Activated T-helper 1 cell treated with anti-CD3 and anti-CD28 coated beads, Interleukin-12 subunit alpha, Interleukin-12 subunit beta, Interleukin-2, Interleukin-4 antibody, amounts not matched to agents 30 ng/mL and 10 ng/mL and 1 ng/mL, durations not matched to agents 14 hours and 24 hours and 36 hours (primary cell): ENCODE results near the gene ART1. TPM values are rescaled to one million over a fixed set of nuclear protein-coding genes. Genes with fewer than 3 reads are reported as not detected.
A peak's percentile ranks its signal among the peaks of the same experiment; 100 is the strongest.
"Not testable (repeated sequence)": the region's sequence is repeated elsewhere in the genome, so short reads cannot be mapped to it uniquely, and the experiment has no call there.

Experiments used
- DNase-seq: peaks from one replicate; pipeline ENCODE4 v3.0.0; 2021; ENCODE audit warnings: low spot score
- H3K27ac Mint-ChIP-seq: one replicate; pipeline ENCODE4 v1.8.0; 2021; ENCODE audit warnings: mild to moderate bottlenecking, mixed read lengths
- H3K27me3 Mint-ChIP-seq: one replicate; pipeline ENCODE4 v1.8.0; 2022; ENCODE audit warnings: mild to moderate bottlenecking, moderate library complexity, mixed read lengths; ENCODE audit not compliant: insufficient read depth
- H3K36me3 Mint-ChIP-seq: one replicate; pipeline ENCODE4 v1.8.0; 2021; ENCODE audit warnings: low read depth, mixed read lengths
- H3K4me1 Mint-ChIP-seq: one replicate; pipeline ENCODE4 v1.8.0; 2021; ENCODE audit warnings: low read depth, mixed read lengths
- H3K4me3 Mint-ChIP-seq: one replicate; pipeline ENCODE4 v1.8.0; 2021; ENCODE audit warnings: mild to moderate bottlenecking, moderate library complexity, mixed read lengths
- H3K9me3 Mint-ChIP-seq: one replicate; pipeline ENCODE4 v1.8.0; 2021; ENCODE audit warnings: mixed read lengths
- intact Hi-C: fragments of 100-400 bp; cut with micrococcal nuclease; formaldehyde crosslinking; loops from one replicate; pipeline ENCODE4 v1.15.1; 2024
- total RNA-seq: library from RNA; stranded (reverse); gene quantifications from 2 replicates; pipeline ENCODE4 v1.2.3, GENCODE V29; 2022

The ART1 gene
- total RNA-seq, 1 donor from 2014 or later = not detected

DNA sequence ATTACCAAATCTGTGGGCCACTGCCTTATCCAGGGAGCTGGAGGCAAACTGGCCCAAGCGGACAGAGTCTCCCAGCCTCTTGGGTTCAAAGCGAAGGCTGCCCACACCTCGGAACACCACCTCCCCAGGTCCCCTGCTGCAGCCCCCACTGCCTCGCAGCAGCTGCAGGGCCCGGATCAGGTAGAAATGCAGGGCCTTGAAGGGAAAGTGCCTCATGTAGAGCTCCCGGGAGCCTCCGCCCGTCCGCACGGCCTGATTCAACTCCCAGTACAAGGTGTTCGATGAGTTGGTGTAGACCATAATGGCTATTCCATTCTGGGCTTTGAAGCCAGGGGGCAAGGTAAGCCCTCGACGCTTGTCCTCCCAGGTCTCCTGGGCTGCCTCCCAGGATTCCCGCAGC is 5.1 kb upstream of the ART1 start:
- Mint-ChIP-seq H3K27me3 (peaks cover 34% of the 10 kb centered on the region), H3K36me3 (no peaks in the 10 kb centered on the region), H3K9me3 (no peaks in the 10 kb centered on the region), H3K27ac (no peak overlapping the region), H3K4me3 (no peak overlapping the region), H3K4me1 (peaks cover 4% of the 10 kb centered on the region)
- no peak for DNase-seq
- intact Hi-C loops = no loop called here

DNA sequence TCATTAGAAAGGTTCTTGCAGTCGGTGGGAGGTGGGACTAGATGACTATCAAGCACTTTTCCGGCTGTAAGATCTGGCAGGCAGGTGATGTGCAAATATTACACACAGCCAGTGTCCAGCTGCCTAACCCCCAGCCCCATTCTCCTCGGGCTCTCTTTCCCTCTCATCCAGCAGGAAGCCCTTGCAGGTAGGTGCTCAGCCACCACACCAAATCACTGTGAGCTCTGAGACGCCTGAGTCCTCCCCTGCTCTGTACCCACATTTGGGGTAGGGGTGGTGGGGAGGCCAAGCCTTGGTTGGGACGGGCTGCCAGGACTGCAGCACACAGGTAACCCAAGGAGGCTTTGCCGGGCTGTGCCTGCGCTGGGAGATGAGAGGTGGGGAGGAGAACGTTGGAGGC is 3.7 kb upstream of the ART1 start:
- H3K27ac Mint-ChIP-seq = no peak overlapping the region
- intact Hi-C loops = no loop called here
- peaks cover 35% of the 10 kb centered on the region for H3K27me3 Mint-ChIP-seq
- H3K36me3 Mint-ChIP-seq = no peaks in the 10 kb centered on the region
- no peaks in the 10 kb centered on the region for H3K9me3 Mint-ChIP-seq
- H3K4me1 Mint-ChIP-seq = peaks cover 4% of the 10 kb centered on the region
- H3K4me3 Mint-ChIP-seq = peak overlapping the region; percentile 37
- DNase-seq = no peak

DNA sequence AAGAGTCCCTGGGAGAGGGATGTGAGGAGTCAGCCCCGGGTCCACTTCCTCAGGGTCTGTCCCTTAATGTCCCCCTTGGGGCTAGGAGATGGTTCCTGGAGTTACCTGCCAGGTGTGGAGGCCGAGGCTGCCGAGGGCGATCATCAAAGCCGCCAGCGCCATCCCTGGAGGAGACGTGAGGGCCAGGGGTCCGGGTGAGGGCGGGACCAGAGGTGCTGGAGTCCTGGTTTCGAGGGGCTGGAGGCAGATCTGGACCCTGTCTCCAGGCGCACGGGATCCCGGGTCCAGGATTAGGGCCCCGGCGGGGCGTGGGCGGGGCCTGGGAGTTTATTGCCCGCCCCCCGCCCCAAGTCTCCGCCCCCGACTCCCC is 3.2 kb upstream of the ART1 start, which contains the start of gene ART5:
Gene ART5 (minus strand): TSS at position 292 of the 370 bp plus-strand sequence. CDS start 130 bp downstream, at position 162.
- Mint-ChIP-seq H3K4me3 (peak within 1 kb of the TSS; percentile 66), H3K36me3 (no peaks in the 10 kb centered on the region), H3K27ac (no peak within 1 kb of the TSS), H3K27me3 (peaks cover 32% of the 10 kb centered on the region), H3K9me3 (no peaks in the 10 kb centered on the region), H3K4me1 (peaks cover 4% of the 10 kb centered on the region)
- no peak for DNase-seq
- intact Hi-C loops = no loop called here

DNA sequence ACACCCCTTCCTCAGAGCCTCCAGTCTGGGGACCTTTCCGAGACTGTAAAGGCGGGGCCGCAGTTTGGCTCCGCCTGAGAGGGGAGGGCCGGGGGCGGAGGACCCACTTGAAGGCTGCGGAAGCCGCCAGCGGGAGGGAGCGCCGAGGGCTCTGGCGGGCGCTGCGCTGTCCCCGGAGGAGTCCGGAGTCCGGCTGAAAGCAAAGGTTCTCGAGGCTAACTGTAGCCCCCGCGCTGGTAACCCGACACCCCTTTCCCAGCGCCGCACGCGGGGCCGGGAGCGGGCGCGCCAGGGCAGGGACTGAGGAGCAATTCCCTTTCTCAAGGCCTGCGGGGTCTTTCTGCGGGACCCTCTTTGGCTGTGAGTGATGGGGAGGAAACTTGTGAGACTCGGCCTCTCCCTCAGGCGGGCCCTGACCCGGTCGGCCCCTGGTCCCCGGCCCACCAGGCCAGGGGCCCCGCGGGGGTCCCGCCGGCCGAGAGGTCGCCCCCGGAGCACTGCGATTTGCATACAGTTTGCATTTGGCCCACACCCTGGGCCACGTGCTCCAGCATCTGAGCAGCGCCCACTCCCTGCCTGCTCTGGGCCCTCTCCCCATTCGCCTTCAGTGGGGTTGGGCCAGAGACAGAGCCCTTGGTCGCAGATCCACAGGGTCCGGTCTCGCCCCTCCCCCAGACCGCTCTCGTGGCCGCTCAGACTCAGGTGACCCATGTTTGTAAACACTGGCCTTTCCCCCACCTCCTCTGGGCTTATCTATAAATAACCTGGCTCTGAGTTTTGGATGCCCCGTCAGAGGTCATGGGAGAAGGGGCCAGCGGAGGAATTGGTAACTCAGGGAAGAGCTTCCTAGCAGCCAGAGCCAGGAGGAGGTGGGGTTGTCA is 2.6 kb upstream of the ART1 start:
- peaks cover 32% of the 10 kb centered on the region for H3K27me3 Mint-ChIP-seq
- intact Hi-C loops = no loop called here
- H3K4me3 Mint-ChIP-seq = peak overlapping the region; percentile 66
- H3K4me1 Mint-ChIP-seq = peaks cover 4% of the 10 kb centered on the region
- H3K36me3 Mint-ChIP-seq = no peaks in the 10 kb centered on the region
- H3K27ac Mint-ChIP-seq = no peak overlapping the region
- no peaks in the 10 kb centered on the region for H3K9me3 Mint-ChIP-seq
- peak; percentile 68 for DNase-seq

DNA sequence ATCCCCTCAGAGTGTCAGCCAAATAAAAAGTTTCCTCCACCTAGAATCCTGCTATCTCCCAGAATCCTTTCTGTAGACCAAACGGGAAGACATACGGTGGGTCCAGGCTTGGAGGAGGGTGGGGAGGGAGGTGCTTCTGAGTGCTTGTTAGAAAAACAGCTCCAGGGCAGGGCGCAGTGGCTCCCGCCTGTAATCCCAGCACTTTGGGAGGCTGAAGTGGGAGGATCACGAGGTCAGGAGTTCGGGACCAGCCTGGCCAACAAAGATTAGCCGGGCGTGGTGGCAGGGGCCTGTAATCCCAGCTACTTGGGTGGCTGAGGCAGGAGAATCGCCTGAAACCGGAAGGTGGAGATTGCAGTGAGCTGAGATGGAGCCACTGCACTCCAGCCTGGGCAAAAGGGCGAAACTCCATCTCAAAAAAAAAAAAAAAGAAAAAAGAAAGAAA is 1.8 kb upstream of the ART1 start:
- H3K4me1 Mint-ChIP-seq, H3K36me3 Mint-ChIP-seq, DNase-seq, H3K27ac Mint-ChIP-seq, H3K9me3 Mint-ChIP-seq, intact Hi-C loops: not testable (repeated sequence)
- H3K4me3 Mint-ChIP-seq = peak overlapping the region; percentile 66
- peaks cover 32% of the 10 kb centered on the region for H3K27me3 Mint-ChIP-seq

DNA sequence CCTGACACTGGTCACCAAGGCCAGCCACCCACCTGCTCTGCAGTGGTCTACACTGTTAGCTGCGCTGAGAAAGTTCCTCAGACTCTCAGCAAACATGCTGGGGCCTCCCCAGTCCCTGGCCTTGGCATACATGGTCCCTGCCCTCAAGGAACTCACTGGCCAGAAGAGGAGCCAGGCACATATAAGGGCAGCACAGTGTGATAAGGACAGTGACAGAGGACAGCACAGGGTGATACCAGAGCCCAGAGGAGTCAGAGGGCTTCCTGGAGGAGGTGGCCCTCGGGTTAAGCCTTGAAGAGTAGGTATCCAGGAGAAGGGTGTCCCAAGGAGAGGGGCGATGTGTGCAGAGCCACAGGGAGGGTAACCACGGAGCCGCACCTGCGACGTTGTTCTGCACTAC is 624 bp downstream of the ART1 start:
- H3K27ac Mint-ChIP-seq = no peak overlapping the region
- intact Hi-C loops = no loop called here
- H3K9me3 Mint-ChIP-seq = no peaks in the 10 kb centered on the region
- H3K36me3 Mint-ChIP-seq = no peaks in the 10 kb centered on the region
- no peak for DNase-seq
- peaks cover 34% of the 10 kb centered on the region for H3K27me3 Mint-ChIP-seq
- peaks cover 4% of the 10 kb centered on the region for H3K4me1 Mint-ChIP-seq
- H3K4me3 Mint-ChIP-seq = no peak overlapping the region

DNA sequence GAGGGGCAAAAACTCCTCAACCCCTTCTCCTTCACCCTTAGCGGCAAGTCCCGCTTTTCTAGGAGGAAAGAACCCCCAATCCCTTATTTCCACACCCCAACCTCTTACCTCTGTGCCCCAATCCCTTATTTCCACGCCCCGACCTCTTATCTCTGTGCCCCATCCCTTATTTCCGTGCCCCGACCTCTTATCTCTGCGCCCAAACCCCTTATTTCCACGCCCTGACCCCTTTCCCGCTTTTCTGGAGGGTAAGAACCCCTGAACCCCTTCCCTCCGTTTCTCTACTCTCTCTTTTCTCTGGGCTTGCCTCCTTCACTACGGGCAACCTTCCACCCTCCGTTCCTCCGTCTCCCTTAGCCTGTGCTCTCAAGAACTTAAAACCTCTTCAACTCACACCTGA is 3.9 kb downstream of the ART1 start:
- DNase-seq, H3K36me3 Mint-ChIP-seq, intact Hi-C loops, H3K27ac Mint-ChIP-seq, H3K4me1 Mint-ChIP-seq, H3K4me3 Mint-ChIP-seq, H3K9me3 Mint-ChIP-seq: not testable (repeated sequence)
- peaks cover 16% of the 10 kb centered on the region for H3K27me3 Mint-ChIP-seq

DNA sequence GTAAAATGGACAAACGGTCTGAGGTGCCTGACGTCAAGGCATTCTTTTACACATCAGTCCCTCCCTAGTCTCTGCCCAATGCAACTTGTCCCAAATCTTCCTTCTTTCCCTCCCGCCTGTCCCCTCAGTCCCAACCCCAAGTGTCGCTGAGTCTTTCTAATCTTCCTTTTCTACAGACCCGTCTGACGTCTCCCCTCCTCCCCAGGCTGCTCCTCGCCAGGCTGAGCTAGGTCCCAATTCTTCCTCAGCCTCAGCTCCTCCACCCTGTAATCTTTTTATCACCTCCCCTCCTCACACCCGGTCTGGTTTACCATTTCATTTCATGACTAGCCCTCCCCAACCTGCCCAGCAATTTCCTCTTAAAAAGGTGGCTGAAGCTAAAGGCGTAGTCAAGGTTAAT is 4.4 kb downstream of the ART1 start:
- H3K4me1 Mint-ChIP-seq, H3K36me3 Mint-ChIP-seq, intact Hi-C loops, H3K4me3 Mint-ChIP-seq, H3K27ac Mint-ChIP-seq, H3K9me3 Mint-ChIP-seq, DNase-seq: not testable (repeated sequence)
- H3K27me3 Mint-ChIP-seq = peaks cover 14% of the 10 kb centered on the region

DNA sequence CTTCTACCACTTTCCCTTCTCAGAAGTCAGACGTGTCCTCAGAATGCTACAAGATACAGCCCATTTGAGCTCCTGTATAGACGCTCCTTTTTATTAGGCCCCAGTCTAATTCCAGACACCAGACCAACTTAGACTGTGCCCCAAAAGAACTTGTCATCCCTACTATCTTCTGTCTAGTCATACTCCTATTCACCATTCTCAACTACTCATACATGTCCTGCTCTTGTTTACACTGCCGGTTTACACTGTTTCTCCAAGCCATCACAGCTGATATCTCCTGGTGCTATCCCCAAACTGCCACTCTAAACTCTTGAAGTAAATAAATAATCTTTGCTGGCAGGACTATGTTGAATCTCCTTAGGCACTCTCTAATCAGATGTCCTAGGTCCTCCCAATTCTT is 7.6 kb downstream of the ART1 start:
- H3K9me3 Mint-ChIP-seq = not testable (repeated sequence)

DNA sequence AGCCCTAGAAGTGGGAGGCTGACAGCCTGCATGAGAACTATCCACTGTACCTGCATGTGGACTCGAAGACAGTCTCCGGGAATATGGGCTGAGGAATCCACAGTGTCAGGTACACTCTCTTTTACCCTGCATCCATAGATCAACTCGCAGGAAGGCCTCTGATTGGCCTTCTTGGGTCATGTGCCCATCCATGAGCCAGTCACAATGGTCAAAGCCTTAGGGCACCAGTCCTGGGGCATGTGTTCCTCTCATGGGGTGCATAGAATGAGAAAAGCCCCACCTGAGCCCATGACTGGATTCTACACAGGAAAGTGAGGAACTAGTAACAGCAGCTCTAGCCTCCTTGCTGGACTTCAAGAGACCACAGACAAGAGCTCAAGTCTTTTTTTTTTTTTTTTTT is 10.6 kb downstream of the ART1 start:
- Mint-ChIP-seq H3K9me3 (no peaks in the 10 kb centered on the region), H3K27ac (no peak overlapping the region), H3K4me3 (no peak overlapping the region), H3K4me1 (no peaks in the 10 kb centered on the region), H3K36me3 (no peaks in the 10 kb centered on the region), H3K27me3 (peaks cover 13% of the 10 kb centered on the region)
- intact Hi-C loops = no loop called here
- no peak for DNase-seq

More for the DNA sequence above, 7.6 kb downstream of the ART1 start:
- H3K4me3 Mint-ChIP-seq, intact Hi-C loops, DNase-seq, H3K36me3 Mint-ChIP-seq, H3K4me1 Mint-ChIP-seq, H3K27ac Mint-ChIP-seq: not testable (repeated sequence)
- peaks cover 20% of the 10 kb centered on the region for H3K27me3 Mint-ChIP-seq

DNA sequence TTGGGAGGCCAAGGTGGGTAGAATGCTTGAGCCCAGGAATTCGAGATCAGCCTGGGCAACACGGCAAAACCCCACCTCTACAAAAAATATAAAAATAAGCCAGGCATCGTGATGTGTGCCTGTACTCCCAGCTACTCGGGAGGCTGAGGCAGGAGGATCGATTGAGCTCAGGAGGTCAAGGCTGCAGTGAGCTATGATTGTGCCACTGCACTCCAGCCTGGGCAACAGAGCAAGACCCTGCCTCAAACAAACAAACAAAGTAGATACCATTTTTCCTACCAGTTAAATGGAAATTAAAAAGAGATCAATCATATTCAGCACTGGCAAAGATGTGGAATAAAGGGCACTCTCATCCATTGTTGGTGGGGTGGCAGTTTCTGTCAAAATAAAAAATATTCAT is 12.4 kb downstream of the ART1 start:
- intact Hi-C loops, H3K9me3 Mint-ChIP-seq, H3K36me3 Mint-ChIP-seq, DNase-seq, H3K4me1 Mint-ChIP-seq, H3K27me3 Mint-ChIP-seq, H3K27ac Mint-ChIP-seq, H3K4me3 Mint-ChIP-seq: not testable (repeated sequence)

DNA sequence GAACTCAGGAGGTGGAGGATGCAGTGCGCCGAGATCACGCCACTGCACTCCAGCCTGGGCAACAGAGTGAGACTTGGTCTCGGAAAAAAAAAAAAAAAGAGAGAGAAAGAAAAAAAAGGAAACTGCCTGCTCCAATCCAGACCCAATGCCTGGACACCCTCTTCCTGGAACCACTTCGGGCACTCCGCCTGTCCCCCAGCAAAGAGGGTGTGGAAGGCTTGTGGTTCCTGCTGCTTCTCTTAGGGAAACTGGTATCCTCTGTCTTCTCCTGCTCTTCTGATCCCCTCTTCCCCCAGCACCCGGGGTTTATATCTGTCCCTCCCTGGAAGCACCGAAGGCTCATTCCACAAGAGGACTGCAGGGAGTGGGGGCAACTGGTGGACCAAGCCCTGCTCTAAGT is 13.3 kb downstream of the ART1 start:
- no peaks in the 10 kb centered on the region for H3K9me3 Mint-ChIP-seq
- DNase-seq = no peak
- intact Hi-C loops = no loop called here
- H3K27me3 Mint-ChIP-seq = peaks cover 9% of the 10 kb centered on the region
- H3K4me3 Mint-ChIP-seq = no peak overlapping the region
- peaks cover 2% of the 10 kb centered on the region for H3K36me3 Mint-ChIP-seq
- H3K27ac Mint-ChIP-seq = no peak overlapping the region
- H3K4me1 Mint-ChIP-seq = no peaks in the 10 kb centered on the region

DNA sequence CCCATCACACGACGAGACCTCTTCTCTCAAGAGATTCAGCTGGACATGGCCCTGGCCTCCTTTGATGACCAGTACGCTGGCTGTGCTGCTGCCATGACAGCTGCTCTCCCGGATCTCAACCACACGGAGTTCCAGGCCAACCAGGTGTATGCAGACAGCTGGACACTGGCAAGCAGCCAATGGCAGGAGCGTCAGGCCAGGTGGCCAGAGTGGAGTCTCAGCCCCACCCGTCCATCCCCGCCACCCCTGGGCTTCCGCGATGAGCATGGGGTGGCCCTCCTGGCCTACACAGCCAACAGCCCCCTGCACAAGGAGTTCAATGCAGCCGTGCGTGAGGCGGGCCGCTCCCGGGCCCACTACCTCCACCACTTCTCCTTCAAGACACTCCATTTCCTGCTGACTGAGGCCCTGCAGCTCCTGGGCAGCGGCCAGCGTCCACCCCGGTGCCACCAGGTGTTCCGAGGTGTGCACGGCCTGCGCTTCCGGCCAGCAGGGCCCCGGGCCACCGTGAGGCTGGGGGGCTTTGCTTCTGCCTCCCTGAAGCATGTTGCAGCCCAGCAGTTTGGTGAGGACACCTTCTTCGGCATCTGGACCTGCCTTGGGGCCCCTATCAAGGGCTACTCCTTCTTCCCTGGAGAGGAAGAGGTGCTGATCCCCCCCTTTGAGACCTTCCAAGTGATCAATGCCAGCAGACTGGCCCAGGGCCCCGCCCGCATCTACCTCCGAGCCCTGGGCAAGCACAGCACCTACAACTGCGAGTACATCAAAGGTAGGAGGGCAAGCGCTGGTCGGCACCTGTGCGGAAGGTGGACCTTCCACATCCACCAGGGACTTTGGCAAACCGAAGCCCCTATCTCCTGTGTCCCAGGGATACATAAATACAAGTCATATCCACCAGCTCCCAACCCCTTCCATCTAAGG is 14.9 kb downstream of the ART1 start:
- Mint-ChIP-seq H3K27ac (no peak overlapping the region), H3K4me3 (no peak overlapping the region), H3K36me3 (peaks cover 7% of the 10 kb centered on the region), H3K4me1 (no peaks in the 10 kb centered on the region), H3K9me3 (no peaks in the 10 kb centered on the region), H3K27me3 (peaks cover 9% of the 10 kb centered on the region)
- no peak for DNase-seq
- intact Hi-C loops = no loop called here
